Ovary (tissue), 3 donors: ENCODE data around the gene ZFYVE1.

Source experiments
- EP300 ChIP-seq: sonication (generic); formaldehyde crosslinking; IDR thresholded peaks from one replicate; pipeline ENCODE4 v1.6.1; 2017; ENCODE audit warnings: antibody characterized with exemption
- POLR2A ChIP-seq: fragments of 450-650 bp; IDR thresholded peaks from one replicate; pipeline ENCODE4 v1.6.1; 2017; ENCODE audit warnings: antibody characterized with exemption, mild to moderate bottlenecking, moderate library complexity
- TF ChIP-seq, protein P1 (sequence below), 3 donors: fragments of 450-650 bp in 2 of 3; fragments of 200-600 bp in 1 of 3; IDR thresholded peaks; one replicate each; pipeline versions ENCODE4 v1.5.1 to v1.8.0; 2016 to 2022; ENCODE audit warnings: antibody characterized with exemption in 3 of 3, mild to moderate bottlenecking in 1 of 3
- donor health status: DM: no; HTN: no; CAD: no.

DNA sequence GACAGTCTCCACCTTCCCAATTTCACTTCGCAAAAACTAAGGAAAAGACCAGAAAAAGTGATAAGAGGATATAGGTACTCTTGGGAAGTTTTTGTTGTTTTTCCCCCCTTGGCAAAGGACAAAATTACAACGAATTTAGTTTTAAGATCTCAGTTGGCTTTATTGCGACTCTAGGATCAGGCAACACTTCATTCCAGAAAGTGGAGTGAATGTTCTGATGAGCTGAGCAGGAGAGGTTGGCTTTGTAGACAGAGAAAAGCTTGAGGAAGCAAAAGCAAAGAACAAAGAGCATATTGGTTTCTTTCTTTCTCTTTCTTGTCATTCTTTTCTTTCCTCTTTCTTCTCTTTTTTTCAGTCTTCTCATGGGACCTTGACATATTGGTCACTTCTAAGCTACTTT is 640 bp upstream of the ZFYVE1 start:
- TF ChIP-seq, protein P1, sequence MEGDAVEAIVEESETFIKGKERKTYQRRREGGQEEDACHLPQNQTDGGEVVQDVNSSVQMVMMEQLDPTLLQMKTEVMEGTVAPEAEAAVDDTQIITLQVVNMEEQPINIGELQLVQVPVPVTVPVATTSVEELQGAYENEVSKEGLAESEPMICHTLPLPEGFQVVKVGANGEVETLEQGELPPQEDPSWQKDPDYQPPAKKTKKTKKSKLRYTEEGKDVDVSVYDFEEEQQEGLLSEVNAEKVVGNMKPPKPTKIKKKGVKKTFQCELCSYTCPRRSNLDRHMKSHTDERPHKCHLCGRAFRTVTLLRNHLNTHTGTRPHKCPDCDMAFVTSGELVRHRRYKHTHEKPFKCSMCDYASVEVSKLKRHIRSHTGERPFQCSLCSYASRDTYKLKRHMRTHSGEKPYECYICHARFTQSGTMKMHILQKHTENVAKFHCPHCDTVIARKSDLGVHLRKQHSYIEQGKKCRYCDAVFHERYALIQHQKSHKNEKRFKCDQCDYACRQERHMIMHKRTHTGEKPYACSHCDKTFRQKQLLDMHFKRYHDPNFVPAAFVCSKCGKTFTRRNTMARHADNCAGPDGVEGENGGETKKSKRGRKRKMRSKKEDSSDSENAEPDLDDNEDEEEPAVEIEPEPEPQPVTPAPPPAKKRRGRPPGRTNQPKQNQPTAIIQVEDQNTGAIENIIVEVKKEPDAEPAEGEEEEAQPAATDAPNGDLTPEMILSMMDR (IDR thresholded peaks at IDR 0.05), result no peak
- TF ChIP-seq POLR2A (no peak), EP300 (no peak)
